GM23338 (cell line): ENCODE data around the gene CYP51A1. TPM values are rescaled to one million over a fixed set of nuclear protein-coding genes. Genes with fewer than 3 reads are reported as not detected.
"Not testable (repeated sequence)": the region's sequence is repeated elsewhere in the genome, so short reads cannot be mapped to it uniquely, and the experiment has no call there.

ENCODE experiments used
- ATAC-seq: fragments of 200-7000 bp; cut with Tn5 transposase; 3 replicates; pipeline ENCODE4 v1.9.1; 2020
- DNase-seq: peaks from one replicate; pipeline ENCODE4 v3.0.0-alpha.2; 2015; ENCODE audit warnings: low spot score
- H2AFZ ChIP-seq: fragments of 200-600 bp; sonication (generic); 2 replicates; pipeline ENCODE4 v1.8.0; 2016; ENCODE audit warnings: antibody characterized with exemption, mild to moderate bottlenecking, moderate library complexity
- H3F3A ChIP-seq: fragments of 200-600 bp; sonication (generic); replicated peaks from 2 replicates; pipeline ENCODE4 v1.8.0; 2017; ENCODE audit warnings: antibody characterized with exemption, mixed run types, low read depth
- H3K27ac ChIP-seq: fragments of 200-600 bp; sonication (generic); 2 replicates; pipeline ENCODE4 v1.6.1; 2016; ENCODE audit warnings: low read depth
- H3K27me3 ChIP-seq: fragments of 200-600 bp; sonication (generic); 2 replicates; pipeline ENCODE4 v1.8.0; 2016; ENCODE audit warnings: mild to moderate bottlenecking, mixed run types, moderate library complexity; ENCODE audit not compliant: insufficient read depth
- H3K36me3 ChIP-seq: fragments of 200-600 bp; sonication (generic); 2 replicates; pipeline ENCODE4 v1.8.0; 2016; ENCODE audit warnings: mild to moderate bottlenecking; ENCODE audit not compliant: insufficient read depth
- H3K4me1 ChIP-seq: fragments of 200-600 bp; sonication (generic); 2 replicates; pipeline ENCODE4 v1.8.0; 2016; ENCODE audit warnings: mild to moderate bottlenecking, moderate library complexity; ENCODE audit not compliant: insufficient read depth
- H3K4me2 ChIP-seq: fragments of 200-600 bp; sonication (generic); 2 replicates; pipeline ENCODE4 v1.7.1; 2017; ENCODE audit warnings: mixed run types
- H3K4me3 ChIP-seq: fragments of 200-600 bp; sonication (generic); 2 replicates; pipeline ENCODE4 v1.6.1; 2016; ENCODE audit warnings: mixed run types
- H3K79me2 ChIP-seq: fragments of 200-600 bp; sonication (generic); replicated peaks from 2 replicates; pipeline ENCODE4 v1.8.0; 2017; ENCODE audit warnings: mild to moderate bottlenecking; ENCODE audit not compliant: insufficient read depth
- H3K9me2 ChIP-seq: fragments of 200-600 bp; sonication (generic); 2 replicates; pipeline ENCODE4 v1.8.0; 2017; ENCODE audit not compliant: insufficient read depth
- H4K20me1 ChIP-seq: fragments of 200-600 bp; sonication (generic); replicated peaks from 2 replicates; pipeline ENCODE4 v1.8.0; 2017; ENCODE audit warnings: mild to moderate bottlenecking; ENCODE audit not compliant: insufficient read depth
- H3K27ac Mint-ChIP-seq: 2 replicates; pipeline ENCODE4 v1.8.0; 2020; ENCODE audit warnings: inconsistent platforms, mild to moderate bottlenecking, moderate library complexity, mixed read lengths
- H3K27me3 Mint-ChIP-seq: 3 replicates; pipeline ENCODE4 v1.8.0; 2022; ENCODE audit warnings: low read depth, mild to moderate bottlenecking, moderate library complexity, mixed read lengths, inconsistent platforms; ENCODE audit not compliant: insufficient read depth, poor library complexity
- H3K36me3 Mint-ChIP-seq: 3 replicates; pipeline ENCODE4 v1.8.0; 2021; ENCODE audit warnings: low read depth, mild to moderate bottlenecking, inconsistent platforms, moderate library complexity, mixed read lengths
- H3K4me1 Mint-ChIP-seq: 3 replicates; pipeline ENCODE4 v1.8.0; 2020; ENCODE audit warnings: mild to moderate bottlenecking, inconsistent platforms, mixed read lengths
- H3K4me3 Mint-ChIP-seq: 3 replicates; pipeline ENCODE4 v1.8.0; 2021; ENCODE audit warnings: moderate library complexity, mild to moderate bottlenecking, inconsistent platforms, mixed read lengths
- H3K9me3 Mint-ChIP-seq: 3 replicates; pipeline ENCODE4 v1.8.0; 2020; ENCODE audit warnings: moderate library complexity, mild to moderate bottlenecking, inconsistent platforms, mixed read lengths
- JUNB ChIP-seq: IDR thresholded peaks from one replicate; pipeline ENCODE4 v1.6.1; 2016; ENCODE audit warnings: antibody characterized with exemption; ENCODE audit not compliant: unreplicated experiment
- POLR2AphosphoS5 ChIP-seq: IDR thresholded peaks from 2 replicates; pipeline ENCODE4 v1.6.1; 2016; ENCODE audit warnings: antibody characterized with exemption, low read depth
- ZNF114 ChIP-seq: fragments of 250-450 bp; sonication (Bioruptor Pico); IDR thresholded peaks from 2 replicates; pipeline ENCODE4 v1.5.0; 2020; ENCODE audit warnings: mild to moderate bottlenecking, moderate library complexity
- polyA plus RNA-seq: library from polyadenylated mRNA; unstranded; fragments of >200 nt; fragmentation: Nextera tagmentation; extraction: Ambion mirVana; gene quantifications from 2 replicates; pipeline ENCODE4 v1.2.1, GENCODE V29; 2016
- total RNA-seq: library from RNA; depleted of rRNA; stranded (reverse); fragments of >200 nt; shearing (Covaris generic); gene quantifications from 2 replicates; pipeline ENCODE4 v1.2.3, GENCODE V29; 2014
- TF ChIP-seq, protein P1 (sequence below): IDR thresholded peaks from one replicate; pipeline ENCODE4 v1.6.1; 2018; ENCODE audit warnings: antibody characterized with exemption; ENCODE audit not compliant: unreplicated experiment

Gene CYP51A1
- total and polyA plus RNA-seq, 2 experiments from 2014 or later, result 65.6 to 163 TPM

DNA sequence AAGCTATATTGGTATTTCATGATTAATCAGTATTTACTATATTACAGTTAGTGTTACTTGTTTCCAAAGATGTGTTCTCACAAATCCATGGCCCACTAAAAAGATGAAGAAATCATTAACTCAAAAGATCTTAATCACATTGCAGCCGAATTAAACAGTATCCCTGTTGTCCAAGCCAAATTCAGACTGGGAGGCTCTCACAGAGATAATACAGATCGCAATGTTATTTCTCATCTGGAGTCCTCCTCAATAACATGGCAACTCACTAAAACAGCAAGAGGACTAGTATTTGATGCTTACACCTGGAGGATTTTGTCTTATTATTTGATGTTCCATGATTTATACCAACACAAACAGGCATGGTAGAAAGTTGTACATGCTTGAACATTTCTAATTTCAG lies 23.4 kb downstream of the CYP51A1 start (continued):
- TF ChIP-seq, protein P1, sequence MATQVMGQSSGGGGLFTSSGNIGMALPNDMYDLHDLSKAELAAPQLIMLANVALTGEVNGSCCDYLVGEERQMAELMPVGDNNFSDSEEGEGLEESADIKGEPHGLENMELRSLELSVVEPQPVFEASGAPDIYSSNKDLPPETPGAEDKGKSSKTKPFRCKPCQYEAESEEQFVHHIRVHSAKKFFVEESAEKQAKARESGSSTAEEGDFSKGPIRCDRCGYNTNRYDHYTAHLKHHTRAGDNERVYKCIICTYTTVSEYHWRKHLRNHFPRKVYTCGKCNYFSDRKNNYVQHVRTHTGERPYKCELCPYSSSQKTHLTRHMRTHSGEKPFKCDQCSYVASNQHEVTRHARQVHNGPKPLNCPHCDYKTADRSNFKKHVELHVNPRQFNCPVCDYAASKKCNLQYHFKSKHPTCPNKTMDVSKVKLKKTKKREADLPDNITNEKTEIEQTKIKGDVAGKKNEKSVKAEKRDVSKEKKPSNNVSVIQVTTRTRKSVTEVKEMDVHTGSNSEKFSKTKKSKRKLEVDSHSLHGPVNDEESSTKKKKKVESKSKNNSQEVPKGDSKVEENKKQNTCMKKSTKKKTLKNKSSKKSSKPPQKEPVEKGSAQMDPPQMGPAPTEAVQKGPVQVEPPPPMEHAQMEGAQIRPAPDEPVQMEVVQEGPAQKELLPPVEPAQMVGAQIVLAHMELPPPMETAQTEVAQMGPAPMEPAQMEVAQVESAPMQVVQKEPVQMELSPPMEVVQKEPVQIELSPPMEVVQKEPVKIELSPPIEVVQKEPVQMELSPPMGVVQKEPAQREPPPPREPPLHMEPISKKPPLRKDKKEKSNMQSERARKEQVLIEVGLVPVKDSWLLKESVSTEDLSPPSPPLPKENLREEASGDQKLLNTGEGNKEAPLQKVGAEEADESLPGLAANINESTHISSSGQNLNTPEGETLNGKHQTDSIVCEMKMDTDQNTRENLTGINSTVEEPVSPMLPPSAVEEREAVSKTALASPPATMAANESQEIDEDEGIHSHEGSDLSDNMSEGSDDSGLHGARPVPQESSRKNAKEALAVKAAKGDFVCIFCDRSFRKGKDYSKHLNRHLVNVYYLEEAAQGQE, result no peak
- TF ChIP-seq JUNB, result no peak

DNA sequence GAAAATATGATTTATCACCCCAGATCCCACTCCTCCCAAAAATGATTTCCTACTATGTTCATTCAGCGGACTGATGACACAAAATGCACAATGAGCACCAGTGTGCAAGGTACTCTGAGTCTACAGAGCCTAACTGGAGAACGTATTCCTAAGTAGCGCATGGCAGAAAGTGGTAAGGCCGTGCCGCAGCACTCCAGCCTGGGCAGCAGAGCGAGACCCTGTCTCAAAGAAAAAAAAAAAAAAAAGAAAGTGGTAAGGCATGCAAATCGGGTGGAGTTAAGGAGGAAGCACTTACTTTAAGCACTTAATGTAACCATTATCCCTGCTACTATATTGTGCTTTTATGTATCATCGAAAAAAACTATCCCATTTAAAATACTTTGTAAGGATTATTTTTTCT lies 25.5 kb downstream of the CYP51A1 start:
- Mint-ChIP-seq H3K36me3 (peaks cover 13% of the 10 kb centered on the region), H3K27ac (no peak overlapping the region), H3K4me3 (no peak overlapping the region), H3K27me3 (no peaks in the 10 kb centered on the region), H3K9me3 (no peaks in the 10 kb centered on the region), H3K4me1 (no peaks in the 10 kb centered on the region)
- Histone ChIP-seq H4K20me1 (no peaks in the 10 kb centered on the region), H3K27ac (no peak overlapping the region), H3K4me2 (no peak overlapping the region), H3F3A (no peaks in the 10 kb centered on the region), H2AFZ (no peak overlapping the region), H3K4me1 (no peaks in the 10 kb centered on the region), H3K9me2 (no peaks in the 10 kb centered on the region), H3K27me3 (no peaks in the 10 kb centered on the region), H3K4me3 (no peak overlapping the region), H3K79me2 (no peaks in the 10 kb centered on the region), H3K36me3 (peaks cover 3% of the 10 kb centered on the region; the same call in 1 of the 2 replicates)
- ATAC-seq (no peak), DNase-seq (no peak)
- TF ChIP-seq, protein P1, result no peak
- no peak for TF ChIP-seq POLR2AphosphoS5
- no peak for TF ChIP-seq ZNF114 (CRISPR knock-in tag)

DNA sequence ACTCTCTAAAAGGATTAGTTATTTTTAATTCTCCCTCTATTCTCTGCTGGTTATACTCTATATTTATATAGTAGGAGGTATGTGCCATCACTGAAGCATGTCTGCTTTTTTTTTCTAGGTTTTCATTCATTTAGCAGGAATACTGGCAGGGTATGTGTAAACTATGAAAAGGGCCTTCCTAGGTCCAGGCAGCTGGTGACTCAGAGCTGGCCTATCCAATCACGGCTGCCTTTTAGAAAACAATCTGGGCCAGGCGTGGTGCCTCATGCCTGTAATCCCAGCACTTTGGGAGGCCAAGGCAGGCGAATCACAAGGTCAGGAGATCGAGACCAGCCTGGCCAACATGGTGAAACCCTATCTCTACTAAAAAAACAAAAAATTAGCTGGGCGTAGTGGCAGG lies 31.4 kb downstream of the CYP51A1 start:
- peaks cover 40% of the 10 kb centered on the region for H3K36me3 Mint-ChIP-seq
- not testable (repeated sequence) for H3K4me1 Mint-ChIP-seq, ATAC-seq, H3F3A ChIP-seq, H3K4me3 ChIP-seq, H3K79me2 ChIP-seq, H3K36me3 ChIP-seq, H3K4me1 ChIP-seq, H3K27ac ChIP-seq, H4K20me1 ChIP-seq, H3K4me3 Mint-ChIP-seq, H3K9me2 ChIP-seq, H3K27me3 ChIP-seq, H3K27me3 Mint-ChIP-seq, DNase-seq, H3K4me2 ChIP-seq, H3K9me3 Mint-ChIP-seq, H3K27ac Mint-ChIP-seq, H2AFZ ChIP-seq
